GM18861 (cell line): ENCODE data around the gene DMKN.
"Not testable (repeated sequence)": the region's sequence is repeated elsewhere in the genome, so short reads cannot be mapped to it uniquely, and the experiment has no call there.

Experiments
- ATAC-seq: cut with Tn5 transposase; IDR thresholded peaks from one replicate; pipeline ENCODE4 v1.9.1; 2021; ENCODE audit not compliant: unreplicated experiment

The DMKN gene

GRCh38 chr19:35468637-35469036 is 44.8 kb downstream of the DMKN start:
- peak; percentile 79 for ATAC-seq

GRCh38 chr19:35466259-35466658 is 47.2 kb downstream of the DMKN start:
- no peak for ATAC-seq

GRCh38 chr19:35462956-35463355 is 50.5 kb downstream of the DMKN start:
- ATAC-seq: not testable (repeated sequence)

- ATAC-seq: peak; percentile 75
Observed at GRCh38 chr19:35462476-35462953, 50.9 kb downstream of the DMKN start.

GRCh38 chr19:35461788-35462187 is 51.7 kb downstream of the DMKN start:
- ATAC-seq: not testable (repeated sequence)

GRCh38 chr19:35461060-35461459 is 52.4 kb downstream of the DMKN start:
- ATAC-seq: no peak

GRCh38 chr19:35460608-35461007 is 52.8 kb downstream of the DMKN start:
- no peak for ATAC-seq

GRCh38 chr19:35459414-35460082 is 53.9 kb downstream of the DMKN start:
- ATAC-seq: no peak

GRCh38 chr19:35458731-35459391 is 54.6 kb downstream of the DMKN start:
- peak; percentile 36 for ATAC-seq

- no peak for ATAC-seq
Observed at GRCh38 chr19:35458192-35458591, 55.3 kb downstream of the DMKN start.

GRCh38 chr19:35457173-35457572 is 56.3 kb downstream of the DMKN start:
- ATAC-seq: no peak

- no peak for ATAC-seq
Observed at GRCh38 chr19:35455616-35456201, 57.7 kb downstream of the DMKN start.

GRCh38 chr19:35454663-35455062 is 58.8 kb downstream of the DMKN start:
- ATAC-seq: no peak

- ATAC-seq: no peak
Observed at GRCh38 chr19:35451338-35452096, 61.9 kb downstream of the DMKN start.

- ATAC-seq: no peak
Observed at GRCh38 chr19:35449359-35450043, 63.9 kb downstream of the DMKN start.

GRCh38 chr19:35447606-35448469 is 65.6 kb downstream of the DMKN start, which contains the start of gene FFAR2:
Gene FFAR2 (plus strand): TSS chr19:35448257. CDS start chr19:35449715, 1,458 bp downstream.
- ATAC-seq: no peak
